AG20443 (cell line): ENCODE data around the gene TMEM178A.

Experiments
- DNase-seq: peaks from one replicate; pipeline ENCODE4 v3.0.0; 2012; ENCODE audit warnings: low spot score, mixed read lengths

Gene TMEM178A

DNA sequence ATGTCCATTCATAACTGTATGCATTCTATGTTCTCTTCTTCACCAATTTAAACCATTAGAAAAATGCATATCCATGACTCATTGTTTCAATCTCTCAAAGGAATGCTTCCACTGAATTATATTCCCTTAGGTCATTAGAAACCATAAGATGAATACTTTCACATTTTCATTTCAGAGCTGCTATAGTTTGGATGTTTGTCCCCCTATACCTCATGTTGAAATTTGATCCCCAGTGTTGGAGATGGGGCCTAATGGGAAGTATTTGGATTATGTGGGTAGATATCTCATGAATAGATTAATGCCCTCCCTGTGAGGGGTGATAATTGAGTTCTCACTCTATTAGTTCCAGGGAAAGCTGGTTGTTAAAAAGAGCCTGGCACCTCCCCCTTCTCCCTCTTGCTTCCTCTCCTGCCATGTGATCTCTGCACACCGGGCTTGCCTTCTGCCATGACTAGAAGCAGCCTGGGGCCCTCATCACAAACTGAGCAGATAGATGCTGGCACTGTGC, 77.6 kb downstream of the TMEM178A start:
- DNase-seq = no peak

DNA sequence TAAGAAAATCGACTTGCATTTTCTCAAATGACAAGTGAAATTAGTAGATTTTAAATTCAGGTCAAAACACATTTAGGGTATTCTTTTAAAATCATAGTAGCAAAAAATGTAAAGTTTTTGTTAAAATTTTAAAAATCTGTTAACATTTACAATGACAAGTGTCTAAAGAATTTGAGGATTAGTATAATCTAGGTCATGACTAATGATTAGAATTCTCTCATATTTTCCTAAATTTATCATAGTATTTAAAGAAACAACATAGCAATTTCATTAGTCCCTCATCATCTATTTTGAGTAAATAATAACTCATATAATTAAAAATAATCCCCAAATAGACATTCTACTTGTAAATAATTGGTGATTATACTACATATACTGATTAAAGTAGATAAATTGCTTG, 89.7 kb downstream of the TMEM178A start:
- DNase-seq = no peak

DNA sequence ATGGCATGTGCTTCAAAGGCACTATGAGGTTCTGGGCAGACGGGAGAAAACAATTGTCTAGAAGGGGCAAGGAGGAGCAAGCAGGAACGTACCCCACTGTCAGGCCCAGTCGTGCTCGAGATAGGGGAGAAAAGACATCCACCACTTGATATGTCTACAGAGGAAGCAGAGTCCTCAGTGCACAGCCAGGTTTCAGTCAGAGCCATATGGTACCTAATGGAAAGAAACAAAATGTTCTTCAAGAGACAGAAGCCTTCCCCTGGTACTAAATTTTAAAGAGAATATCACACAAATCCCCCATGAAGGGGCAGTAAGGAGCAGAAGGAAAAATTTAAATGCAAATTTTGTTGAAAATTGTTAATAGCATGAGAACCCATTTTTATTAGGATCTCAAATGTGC, 91.4 kb downstream of the TMEM178A start:
- DNase-seq = no peak

DNA sequence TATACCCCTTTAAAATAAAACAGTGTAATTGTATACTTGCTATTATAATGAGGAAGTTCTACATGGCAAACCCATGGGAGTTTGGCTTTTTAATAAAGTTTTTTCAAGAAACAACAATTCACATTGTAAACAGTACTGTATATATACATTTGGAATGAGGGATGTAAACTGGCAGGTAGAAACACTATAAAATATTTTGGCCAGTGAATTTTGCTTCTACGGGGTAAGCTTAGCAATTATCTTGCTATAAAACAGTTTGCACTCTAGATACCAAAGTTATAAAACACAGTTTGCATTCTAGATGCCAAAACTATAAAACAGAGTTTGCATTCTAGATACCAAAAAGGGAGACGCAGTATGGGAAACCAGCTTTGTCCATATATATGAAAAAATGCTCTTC, 96.7 kb downstream of the TMEM178A start:
- DNase-seq = no peak
